Activated CD4-positive, CD25-positive, alpha-beta regulatory T cell treated with anti-CD3 and anti-CD28 coated beads, Interleukin-2, amount 50 U/mL, for 24 hours (primary cell): ENCODE results near the gene OSER1.
"Not testable (repeated sequence)": the region's sequence is repeated elsewhere in the genome, so short reads cannot be mapped to it uniquely, and the experiment has no call there.

Source experiments
- ATAC-seq, 2 donors: fragments of 150-1000 bp; cut with Tn5 transposase; one replicate each; pipeline ENCODE4 v1.10.0; 2021; ENCODE audit warnings: mild to moderate bottlenecking in 1 of 2, moderate library complexity in 1 of 2

OSER1 gene

GRCh38 chr20:44199877-44200276 is 10.7 kb downstream of the OSER1 start:
- no peak for ATAC-seq

DNA sequence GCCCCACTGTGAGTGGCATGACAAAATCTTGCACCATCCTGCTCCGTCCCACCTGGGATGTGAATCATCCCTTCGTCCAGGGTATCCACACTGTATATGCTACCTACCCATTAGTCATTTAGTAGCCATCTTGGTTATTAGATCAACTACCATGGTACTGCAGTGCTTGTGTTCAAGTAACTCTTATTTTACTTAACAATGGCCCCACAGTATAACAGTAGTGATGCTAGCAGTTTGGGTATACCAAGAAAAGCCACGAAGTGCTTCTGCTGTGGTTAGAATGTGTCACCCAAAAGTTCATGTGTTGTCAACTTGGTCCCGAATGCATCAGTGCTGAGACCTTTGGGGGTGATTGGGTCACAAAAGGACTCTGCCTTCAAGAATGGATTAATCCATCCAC is 11.7 kb downstream of the OSER1 start:
- peak; percentile 97 for ATAC-seq

GRCh38 chr20:44196271-44196670 is 14.3 kb downstream of the OSER1 start:
- ATAC-seq: no peak

DNA sequence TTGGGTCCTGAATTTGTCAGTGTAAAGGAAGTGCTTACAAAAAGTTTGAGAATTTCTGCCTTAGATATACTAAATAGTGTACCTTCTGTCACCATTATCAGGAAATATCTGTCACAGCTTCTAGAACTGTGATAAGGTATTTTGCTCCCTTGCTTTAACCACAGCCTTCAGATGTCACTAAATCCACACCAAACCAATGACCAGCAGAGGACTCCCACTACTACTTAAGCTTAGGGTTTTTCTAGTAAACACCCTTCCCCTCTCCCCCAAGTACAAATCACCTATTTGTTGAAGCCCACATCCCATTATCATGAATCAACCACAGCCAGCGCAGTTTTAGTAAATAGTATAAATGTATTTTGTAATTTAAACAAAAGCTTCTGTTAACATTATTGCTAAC is 15.0 kb downstream of the OSER1 start:
- no peak for ATAC-seq

DNA sequence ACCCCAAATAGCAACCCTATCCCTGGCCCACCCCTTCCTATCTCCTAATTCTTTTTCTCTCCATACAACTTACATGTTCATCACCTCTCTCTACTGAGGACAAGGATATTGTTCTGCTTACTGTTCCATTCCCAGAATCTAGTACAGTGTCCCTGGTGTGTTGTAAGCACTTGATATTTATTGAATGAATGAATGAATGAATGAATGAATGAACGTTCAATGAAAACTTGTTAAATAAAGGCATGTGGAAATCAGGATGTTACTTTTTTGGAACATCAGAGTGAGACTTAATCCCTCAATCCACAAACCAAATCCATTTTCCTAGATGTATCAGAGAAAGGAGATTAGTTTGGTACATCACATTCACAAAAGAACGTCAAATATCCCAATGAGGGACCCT is 16.8 kb downstream of the OSER1 start:
- no peak for ATAC-seq

DNA sequence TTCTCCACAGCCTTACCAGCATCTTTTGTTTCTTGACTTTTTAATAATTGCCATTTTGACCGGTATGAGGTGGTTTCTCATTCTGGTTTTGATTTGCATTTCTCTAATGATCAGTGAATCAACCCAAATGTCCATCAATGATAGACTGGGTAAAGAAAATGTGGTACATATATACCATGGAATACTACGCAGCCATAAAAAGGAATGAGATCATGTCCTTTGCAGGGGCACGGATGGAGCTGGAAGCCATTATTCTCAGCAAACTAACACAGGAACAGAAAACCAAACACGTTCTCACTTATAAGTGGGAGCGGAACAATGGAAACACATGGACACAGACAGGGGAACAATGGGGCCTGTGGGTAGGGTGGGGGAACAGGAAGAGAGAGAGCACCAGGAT is 18.9 kb downstream of the OSER1 start:
- ATAC-seq: not testable (repeated sequence)

GRCh38 chr20:44190197-44190852 is 20.2 kb downstream of the OSER1 start:
- ATAC-seq: peak in 1 of 2 donors; percentile 56

DNA sequence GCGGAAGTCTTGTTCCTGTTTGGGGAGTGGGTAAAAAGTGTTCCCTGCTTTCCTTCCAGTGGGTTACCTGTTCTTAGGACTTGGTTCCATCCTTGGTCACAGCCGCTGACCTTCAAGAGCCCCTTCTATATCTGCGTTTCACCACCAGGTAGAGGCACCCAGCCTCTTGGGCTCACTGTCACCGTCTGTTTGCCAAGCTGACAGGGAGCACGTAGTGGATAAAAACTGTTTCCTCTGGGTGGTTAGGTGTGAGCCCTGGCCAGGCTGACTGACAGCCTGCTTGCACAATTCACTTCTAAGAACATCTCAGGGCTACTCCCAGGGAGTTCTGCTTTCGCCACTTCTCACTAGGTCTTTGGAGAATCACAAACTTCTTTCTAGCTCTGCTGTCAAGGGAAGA is 21.8 kb downstream of the OSER1 start:
- no peak for ATAC-seq

GRCh38 chr20:44187772-44188709 is 22.5 kb downstream of the OSER1 start:
- no peak for ATAC-seq

DNA sequence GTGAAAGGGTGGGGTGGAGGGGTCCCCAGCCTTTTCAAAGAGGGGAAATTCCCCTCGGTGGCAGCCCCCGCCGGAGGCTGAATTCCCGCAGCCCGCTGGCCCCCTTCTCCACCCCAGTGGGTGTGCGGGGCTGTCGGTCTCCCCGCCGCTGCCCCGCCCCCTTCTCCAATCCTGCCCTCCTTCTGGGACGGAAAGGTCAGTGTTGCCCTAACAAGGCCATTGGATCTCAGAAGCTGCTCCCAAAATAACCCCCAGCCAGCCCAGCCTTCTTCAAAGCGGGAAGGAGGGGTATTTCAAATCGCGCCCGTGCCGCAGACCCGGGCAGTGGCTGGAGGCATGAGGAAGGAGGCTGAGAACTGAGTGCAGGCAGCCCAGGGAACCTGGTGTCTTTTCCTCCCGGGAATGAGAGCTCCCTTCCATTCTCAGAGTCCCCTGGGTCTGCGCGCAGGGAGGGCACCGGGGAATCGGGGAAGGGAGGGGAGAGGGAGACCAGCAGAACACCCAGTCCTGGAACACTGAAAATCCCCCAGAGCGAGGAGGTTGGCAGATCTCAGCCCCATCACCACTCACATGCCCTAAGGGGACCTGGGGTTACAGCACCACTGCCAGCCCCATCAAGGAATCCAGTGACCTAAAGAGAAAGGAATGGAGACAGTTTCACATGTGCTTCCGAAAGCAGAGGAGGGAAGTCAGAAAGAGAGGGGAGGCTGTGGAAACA is 23.4 kb downstream of the OSER1 start, which contains the start of gene JPH2:
TSS of gene JPH2 (minus strand) at position 135 of the 718 bp plus-strand sequence. CDS start 483 bp downstream, outside the sequence.
- no peak for ATAC-seq

- no peak for ATAC-seq
These were observed 23.9 kb downstream of the OSER1 start for GRCh38 chr20:44186674-44187053.

DNA sequence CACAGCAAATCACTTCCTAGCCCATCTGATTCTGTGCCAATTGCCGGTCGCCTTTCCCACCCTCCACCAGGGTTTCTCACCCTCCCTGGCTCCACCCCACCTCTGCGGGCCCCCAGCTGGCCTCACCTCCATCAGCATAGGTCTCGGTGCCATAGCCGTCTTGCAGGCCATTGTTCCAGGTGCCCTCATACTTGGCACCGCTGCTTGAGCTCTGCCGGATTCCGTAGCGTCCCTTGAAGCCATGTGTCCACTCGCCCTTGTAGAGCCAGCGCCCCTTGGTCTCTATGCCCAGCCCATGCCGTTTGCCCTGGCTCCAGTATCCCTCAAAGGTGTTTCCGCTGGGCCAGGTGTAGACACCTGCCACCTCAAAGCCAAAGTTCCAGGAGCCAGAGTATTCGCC is 24.4 kb downstream of the OSER1 start:
- no peak for ATAC-seq

DNA sequence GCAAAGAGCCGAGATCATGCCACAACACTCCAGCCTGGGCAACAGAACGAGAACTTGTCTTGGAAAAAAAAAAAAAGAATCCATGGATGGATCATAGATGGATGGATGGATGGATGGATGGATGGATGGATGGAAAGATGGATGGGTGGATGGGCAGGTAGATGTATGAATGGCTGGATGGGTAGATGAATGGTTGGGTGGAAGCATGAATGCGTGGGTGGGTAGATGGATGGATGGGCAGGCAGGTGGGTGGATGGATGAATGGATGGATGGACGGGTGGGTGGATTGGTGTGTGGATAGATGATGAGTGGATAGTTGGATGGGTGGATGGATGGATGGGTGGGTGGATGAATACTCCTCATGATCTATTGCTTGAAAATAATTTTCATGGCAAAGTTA is 25.0 kb downstream of the OSER1 start:
- no peak for ATAC-seq

DNA sequence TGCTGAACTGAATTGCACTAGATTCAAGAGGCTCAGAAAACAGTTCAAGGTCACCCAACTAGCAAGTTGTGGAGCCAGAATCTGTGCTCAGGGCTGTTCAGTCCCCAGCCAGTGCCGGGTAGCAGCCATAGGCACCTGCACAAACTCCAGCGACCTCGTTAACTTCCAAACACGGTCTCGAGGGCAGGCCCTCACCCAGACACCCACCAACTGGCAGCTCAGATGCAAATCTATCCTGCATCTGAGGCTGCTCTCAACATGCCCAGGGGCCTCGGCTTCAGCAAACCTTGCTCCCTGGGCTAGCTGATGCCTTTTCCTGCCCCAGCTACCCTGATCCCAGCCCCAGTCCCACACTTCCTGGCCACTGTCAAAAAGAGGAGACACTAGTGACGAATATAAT is 27.3 kb downstream of the OSER1 start:
- no peak for ATAC-seq

DNA sequence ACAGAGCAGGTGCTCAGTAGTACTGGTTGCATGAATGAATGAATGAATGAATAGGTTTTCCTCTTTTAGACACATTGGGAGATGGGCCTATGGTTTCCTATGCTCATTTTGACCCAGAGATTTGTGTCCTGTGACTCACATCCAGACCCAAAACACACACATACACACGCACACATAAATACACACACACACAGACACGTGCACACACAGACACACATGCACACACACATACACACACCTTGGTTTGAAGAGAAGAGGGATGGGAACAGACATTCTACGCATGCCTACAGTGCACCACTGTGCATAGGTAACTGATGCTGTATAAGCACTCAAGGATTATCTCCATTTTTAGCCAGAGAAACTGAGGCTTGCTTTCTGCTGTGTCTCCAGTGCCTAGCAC is 27.7 kb downstream of the OSER1 start:
- ATAC-seq: no peak

DNA sequence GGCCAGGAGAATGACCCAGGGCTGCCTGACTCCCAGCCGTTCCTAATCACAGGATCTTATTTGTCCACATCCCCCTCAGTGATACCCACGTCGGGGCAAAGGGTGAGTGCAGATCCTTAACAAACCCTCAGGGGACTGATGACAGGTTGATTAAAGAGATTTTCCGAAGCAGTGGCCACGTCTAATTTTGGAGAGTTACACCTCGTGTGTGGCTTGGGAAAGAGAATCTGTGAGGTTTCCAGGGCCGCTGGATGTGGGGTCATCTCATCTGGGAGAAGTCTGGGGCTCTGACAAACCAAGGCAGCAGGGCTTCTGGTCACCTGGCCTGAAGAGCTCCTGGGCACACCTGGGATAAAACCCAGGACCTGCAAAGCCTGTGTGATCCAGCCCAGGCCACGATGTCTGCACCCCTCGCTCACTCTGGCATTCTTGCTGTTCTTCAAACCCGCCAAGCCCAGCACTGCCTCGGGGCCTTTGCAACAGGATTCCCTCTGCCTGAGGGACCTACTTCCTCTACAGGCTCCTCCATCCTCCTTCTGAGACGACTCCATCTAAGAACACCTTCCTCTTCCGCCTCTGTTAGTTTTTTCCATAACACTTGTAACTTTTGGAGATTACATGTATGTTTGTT is 28.3 kb downstream of the OSER1 start:
- no peak for ATAC-seq

- ATAC-seq: no peak
These were observed 29.0 kb downstream of the OSER1 start for GRCh38 chr20:44181611-44182010.

DNA sequence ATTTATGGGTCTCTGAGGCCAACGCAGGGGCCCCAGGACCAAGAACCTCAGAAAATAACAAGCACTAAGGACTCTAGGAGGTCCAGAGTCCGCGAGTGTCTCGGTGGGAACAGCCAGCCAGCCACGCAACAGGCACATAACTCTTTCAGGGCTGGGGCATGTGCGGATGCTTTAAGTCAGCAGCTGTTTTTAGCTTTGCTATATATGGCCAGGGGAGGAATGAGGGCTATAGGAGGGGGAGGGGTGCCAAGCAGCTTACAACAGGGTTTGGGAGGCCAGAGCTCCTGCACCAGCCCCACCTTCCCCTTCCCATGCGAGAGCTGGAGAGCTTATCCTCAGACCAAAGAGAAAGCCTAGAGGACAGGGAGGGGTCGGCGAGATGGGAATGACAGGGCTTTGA is 29.8 kb downstream of the OSER1 start:
- no peak for ATAC-seq

DNA sequence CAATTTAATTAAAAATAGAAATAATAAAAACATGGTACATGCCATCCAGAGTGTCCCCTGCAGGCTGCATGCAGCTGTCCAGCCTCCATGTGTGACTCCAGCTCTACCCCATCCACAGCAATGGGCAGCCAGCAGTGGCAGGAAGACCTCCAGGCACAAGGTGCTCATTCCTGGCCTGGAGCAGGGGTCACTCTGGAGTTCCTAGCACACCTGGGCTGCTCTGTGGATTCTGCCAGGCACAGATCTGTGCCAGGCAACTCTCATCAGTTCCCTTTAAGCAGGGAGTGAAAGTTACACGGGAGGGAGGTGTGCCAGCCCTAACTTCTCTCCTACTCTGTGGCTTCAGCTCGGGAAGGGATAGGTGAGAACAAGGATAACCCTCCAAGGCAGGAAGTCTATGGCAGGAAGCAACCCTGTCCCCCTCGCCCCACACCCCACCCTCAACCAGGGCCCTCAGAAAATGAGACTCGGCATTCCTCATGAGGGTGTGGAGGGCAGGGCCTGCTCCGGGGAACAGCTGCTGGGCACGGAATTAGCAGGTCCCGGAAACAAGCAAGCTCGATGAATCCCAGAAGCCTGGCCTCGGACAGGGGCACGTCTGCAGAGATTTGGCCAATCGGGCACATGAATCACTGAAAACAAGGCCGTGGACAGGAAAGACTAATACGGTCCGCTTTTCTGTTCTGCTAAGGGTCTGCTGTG is 33.6 kb downstream of the OSER1 start:
- ATAC-seq: no peak

- no peak for ATAC-seq
These were observed 35.4 kb downstream of the OSER1 start for GRCh38 chr20:44174996-44175765.

- ATAC-seq: no peak
These were observed 36.7 kb downstream of the OSER1 start for GRCh38 chr20:44173846-44174245.
